Ishikawa (cell line): ENCODE measurements around the gene NPC2.

Experiments
- CEBPB ChIP-seq: IDR thresholded peaks from 2 replicates; pipeline ENCODE4 v1.6.1; 2012
- CREB1 ChIP-seq: IDR thresholded peaks from 2 replicates; pipeline ENCODE4 v1.6.1; 2012; ENCODE audit warnings: low read depth
- EGR1 ChIP-seq: IDR thresholded peaks from 2 replicates; pipeline ENCODE4 v1.6.1; 2012
- EP300 ChIP-seq: IDR thresholded peaks from 2 replicates; pipeline ENCODE4 v1.6.1; 2012; ENCODE audit warnings: borderline replicate concordance
- FOXM1 ChIP-seq: IDR thresholded peaks from 2 replicates; pipeline ENCODE4 v1.6.1; 2012; ENCODE audit warnings: low read depth, borderline replicate concordance
- RAD21 ChIP-seq: IDR thresholded peaks from 2 replicates; pipeline ENCODE4 v1.6.1; 2012; ENCODE audit warnings: low read depth
- TAF1 ChIP-seq: IDR thresholded peaks from 2 replicates; pipeline ENCODE4 v1.6.1; 2012; ENCODE audit warnings: low read depth, mild to moderate bottlenecking
- TCF12 ChIP-seq: IDR thresholded peaks from 2 replicates; pipeline ENCODE4 v1.6.1; 2012; ENCODE audit warnings: low read depth
- TEAD4 ChIP-seq: IDR thresholded peaks from 2 replicates; pipeline ENCODE4 v1.6.1; 2012
- YY1 ChIP-seq: IDR thresholded peaks from 2 replicates; pipeline ENCODE4 v1.6.1; 2012; ENCODE audit warnings: low read depth
- ZBTB7A ChIP-seq: IDR thresholded peaks from 2 replicates; pipeline ENCODE4 v1.6.1; 2012; ENCODE audit warnings: low read depth
- TF ChIP-seq, protein P1 (sequence below): IDR thresholded peaks from 2 replicates; pipeline ENCODE4 v1.6.1; 2012
- TF ChIP-seq, protein P2 (sequence below): IDR thresholded peaks from 2 replicates; pipeline ENCODE4 v1.6.1; 2012; ENCODE audit warnings: low read depth, mild to moderate bottlenecking

DNA sequence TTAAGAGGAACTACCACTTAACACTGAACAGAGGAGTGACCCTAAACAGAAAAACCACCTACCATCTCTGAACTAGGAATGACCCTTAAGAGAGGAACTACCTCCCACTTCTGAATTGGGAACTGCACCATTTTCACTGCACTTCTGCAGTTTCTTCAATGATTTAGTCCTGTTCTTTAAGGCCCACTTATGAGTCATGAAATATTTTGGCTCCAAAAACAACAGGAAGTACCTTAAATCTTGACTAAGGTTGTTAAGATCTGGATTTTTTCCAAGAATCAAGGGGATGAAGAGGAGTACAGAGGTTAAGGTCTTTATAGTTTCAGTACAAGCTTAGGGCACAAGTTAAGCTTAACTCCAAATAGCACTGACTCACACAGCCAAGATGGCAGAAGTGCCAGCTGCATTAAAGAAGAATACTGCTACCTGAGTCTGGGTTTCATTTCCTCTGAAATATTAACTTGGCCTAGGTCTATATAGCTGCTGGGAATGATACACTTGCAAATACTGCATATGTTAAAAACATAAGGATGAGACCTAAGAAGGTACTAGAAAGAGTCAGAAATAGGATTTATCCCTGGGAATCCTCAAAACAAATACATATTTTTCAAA lies 4.2 kb downstream of the NPC2 start:
- TF ChIP-seq TCF12 (no peak), EP300 (no peak), YY1 (no peak), RAD21 (no peak), ZBTB7A (no peak), FOXM1 (no peak), EGR1 (no peak), CREB1 (no peak), TAF1 (no peak), TEAD4 (no peak), CEBPB (no peak)
- TF ChIP-seq, protein P1, sequence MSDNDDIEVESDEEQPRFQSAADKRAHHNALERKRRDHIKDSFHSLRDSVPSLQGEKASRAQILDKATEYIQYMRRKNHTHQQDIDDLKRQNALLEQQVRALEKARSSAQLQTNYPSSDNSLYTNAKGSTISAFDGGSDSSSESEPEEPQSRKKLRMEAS, result no peak
- TF ChIP-seq, protein P2, sequence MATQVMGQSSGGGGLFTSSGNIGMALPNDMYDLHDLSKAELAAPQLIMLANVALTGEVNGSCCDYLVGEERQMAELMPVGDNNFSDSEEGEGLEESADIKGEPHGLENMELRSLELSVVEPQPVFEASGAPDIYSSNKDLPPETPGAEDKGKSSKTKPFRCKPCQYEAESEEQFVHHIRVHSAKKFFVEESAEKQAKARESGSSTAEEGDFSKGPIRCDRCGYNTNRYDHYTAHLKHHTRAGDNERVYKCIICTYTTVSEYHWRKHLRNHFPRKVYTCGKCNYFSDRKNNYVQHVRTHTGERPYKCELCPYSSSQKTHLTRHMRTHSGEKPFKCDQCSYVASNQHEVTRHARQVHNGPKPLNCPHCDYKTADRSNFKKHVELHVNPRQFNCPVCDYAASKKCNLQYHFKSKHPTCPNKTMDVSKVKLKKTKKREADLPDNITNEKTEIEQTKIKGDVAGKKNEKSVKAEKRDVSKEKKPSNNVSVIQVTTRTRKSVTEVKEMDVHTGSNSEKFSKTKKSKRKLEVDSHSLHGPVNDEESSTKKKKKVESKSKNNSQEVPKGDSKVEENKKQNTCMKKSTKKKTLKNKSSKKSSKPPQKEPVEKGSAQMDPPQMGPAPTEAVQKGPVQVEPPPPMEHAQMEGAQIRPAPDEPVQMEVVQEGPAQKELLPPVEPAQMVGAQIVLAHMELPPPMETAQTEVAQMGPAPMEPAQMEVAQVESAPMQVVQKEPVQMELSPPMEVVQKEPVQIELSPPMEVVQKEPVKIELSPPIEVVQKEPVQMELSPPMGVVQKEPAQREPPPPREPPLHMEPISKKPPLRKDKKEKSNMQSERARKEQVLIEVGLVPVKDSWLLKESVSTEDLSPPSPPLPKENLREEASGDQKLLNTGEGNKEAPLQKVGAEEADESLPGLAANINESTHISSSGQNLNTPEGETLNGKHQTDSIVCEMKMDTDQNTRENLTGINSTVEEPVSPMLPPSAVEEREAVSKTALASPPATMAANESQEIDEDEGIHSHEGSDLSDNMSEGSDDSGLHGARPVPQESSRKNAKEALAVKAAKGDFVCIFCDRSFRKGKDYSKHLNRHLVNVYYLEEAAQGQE, result no peak
